NK-92 treated with Interleukin-12 subunit alpha and Interleukin-12 subunit beta, amount 100 ng/mL, for 24 hours (cell line): ENCODE measurements around the gene ACVR1B.

Experiments
- DNase-seq: peaks from one replicate; lab custom pipeline; 2025; lab: John Stamatoyannopoulos, UW

ACVR1B gene

GRCh38 chr12:51951199-51951842 lies at the start of gene ACVR1B:
TSS of gene ACVR1B (plus strand) at chr12:51951699. CDS start at chr12:51951744, 45 bp downstream.
- DNase-seq = peak; percentile 79

- no peak for DNase-seq
Observed at GRCh38 chr12:51901881-51902280, 49.6 kb upstream of the ACVR1B start.

GRCh38 chr12:51904951-51905470 lies 46.5 kb upstream of the ACVR1B start:
- no peak for DNase-seq

GRCh38 chr12:51905471-51906429 lies 45.7 kb upstream of the ACVR1B start:
- no peak for DNase-seq

- DNase-seq = no peak
Observed at GRCh38 chr12:51906430-51907082, 44.9 kb upstream of the ACVR1B start.

- DNase-seq = no peak
Observed at GRCh38 chr12:51907083-51907855, 44.2 kb upstream of the ACVR1B start, which contains the start of gene ACVRL1. TSS of gene ACVRL1 (plus strand) at chr12:51907504. CDS start at chr12:51912475, 4,971 bp downstream.

- no peak for DNase-seq
Observed at GRCh38 chr12:51907856-51908425, 43.6 kb upstream of the ACVR1B start.

GRCh38 chr12:51908876-51909592 lies 42.5 kb upstream of the ACVR1B start:
- DNase-seq = no peak

- no peak for DNase-seq
Observed at GRCh38 chr12:51910168-51910567, 41.3 kb upstream of the ACVR1B start.

GRCh38 chr12:51910691-51911090 lies 40.8 kb upstream of the ACVR1B start:
- no peak for DNase-seq

- no peak for DNase-seq
Observed at GRCh38 chr12:51911307-51911706, 40.2 kb upstream of the ACVR1B start.

- DNase-seq = no peak
Observed at GRCh38 chr12:51911788-51912711, 39.4 kb upstream of the ACVR1B start.

GRCh38 chr12:51913071-51914033 lies 38.1 kb upstream of the ACVR1B start:
- DNase-seq = no peak

GRCh38 chr12:51914034-51914923 lies 37.2 kb upstream of the ACVR1B start:
- DNase-seq = no peak

GRCh38 chr12:51915003-51915625 lies 36.4 kb upstream of the ACVR1B start:
- no peak for DNase-seq

GRCh38 chr12:51915951-51916350 lies 35.5 kb upstream of the ACVR1B start:
- DNase-seq = no peak
